RWPE2 (cell line): ENCODE results near the gene ZNF12.
"Not testable (repeated sequence)": the region's sequence is repeated elsewhere in the genome, so short reads cannot be mapped to it uniquely, and the experiment has no call there.

Experiments
- ATAC-seq: fragments of 200-7000 bp; cut with Tn5 transposase; 3 replicates; pipeline ENCODE4 v1.9.1; 2021; ENCODE audit warnings: low read depth
- DNase-seq: peaks from one replicate; pipeline ENCODE4 v3.0.0-alpha.2; 2020; ENCODE audit warnings: low spot score
- H3K27ac ChIP-seq: fragments of 450-650 bp; 2 replicates; pipeline ENCODE4 v1.5.1; 2017; ENCODE audit warnings: mild to moderate bottlenecking; ENCODE audit not compliant: poor library complexity, severe bottlenecking
- H3K27me3 ChIP-seq: fragments of 250-450 bp; sonication (Bioruptor Pico); 2 replicates; pipeline ENCODE4 v1.5.1; 2021; ENCODE audit warnings: mild to moderate bottlenecking, moderate library complexity; ENCODE audit not compliant: insufficient read depth, poor library complexity, severe bottlenecking
- H3K36me3 ChIP-seq: fragments of 250-450 bp; sonication (Bioruptor Pico); 2 replicates; pipeline ENCODE4 v1.5.1; 2020; ENCODE audit warnings: low read depth, mild to moderate bottlenecking, moderate library complexity
- H3K4me1 ChIP-seq: fragments of 250-450 bp; sonication (Bioruptor Pico); 2 replicates; pipeline ENCODE4 v1.5.1; 2021; ENCODE audit warnings: mild to moderate bottlenecking, moderate library complexity; ENCODE audit not compliant: insufficient read depth, poor library complexity, severe bottlenecking
- H3K4me3 ChIP-seq: fragments of 250-450 bp; sonication (Bioruptor Pico); 2 replicates; pipeline ENCODE4 v1.5.1; 2021; ENCODE audit warnings: mild to moderate bottlenecking, moderate library complexity; ENCODE audit not compliant: severe bottlenecking
- H3K9me3 ChIP-seq: fragments of 250-450 bp; sonication (Bioruptor Pico); 2 replicates; pipeline ENCODE4 v1.5.1; 2021; ENCODE audit warnings: mild to moderate bottlenecking, moderate library complexity; ENCODE audit not compliant: severe bottlenecking
- TF ChIP-seq, protein P1 (sequence below): fragments of 450-650 bp; IDR thresholded peaks from one replicate; pipeline ENCODE4 v1.5.1; 2017; ENCODE audit warnings: mild to moderate bottlenecking, moderate library complexity; ENCODE audit not compliant: poor library complexity, severe bottlenecking

The ZNF12 gene

DNA sequence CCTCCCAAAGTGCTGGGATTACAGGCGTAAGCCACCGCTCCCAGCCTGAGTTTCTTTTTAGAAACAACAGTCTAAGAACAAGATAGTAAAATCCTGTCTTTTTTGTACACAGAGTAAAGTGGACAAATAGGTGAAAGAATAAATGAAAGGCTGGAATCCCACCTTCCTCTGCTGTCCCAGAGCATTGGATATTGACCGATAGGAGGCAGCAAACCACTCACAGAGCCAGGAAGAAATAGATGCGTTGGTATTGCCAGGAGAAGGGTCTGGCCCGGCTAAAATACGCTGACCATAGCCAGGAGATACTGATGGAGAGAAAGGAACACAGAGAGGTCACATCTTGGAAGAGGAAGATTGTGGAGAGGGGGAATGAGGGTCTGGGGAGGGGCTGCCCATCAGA is 11.4 kb upstream of the ZNF12 start:
- H3K4me1 ChIP-seq: no peaks in the 10 kb centered on the region
- H3K36me3 ChIP-seq: no peaks in the 10 kb centered on the region
- no peaks in the 10 kb centered on the region for H3K9me3 ChIP-seq
- no peak overlapping the region for H3K27ac ChIP-seq
- no peak overlapping the region for H3K4me3 ChIP-seq
- TF ChIP-seq, protein P1, sequence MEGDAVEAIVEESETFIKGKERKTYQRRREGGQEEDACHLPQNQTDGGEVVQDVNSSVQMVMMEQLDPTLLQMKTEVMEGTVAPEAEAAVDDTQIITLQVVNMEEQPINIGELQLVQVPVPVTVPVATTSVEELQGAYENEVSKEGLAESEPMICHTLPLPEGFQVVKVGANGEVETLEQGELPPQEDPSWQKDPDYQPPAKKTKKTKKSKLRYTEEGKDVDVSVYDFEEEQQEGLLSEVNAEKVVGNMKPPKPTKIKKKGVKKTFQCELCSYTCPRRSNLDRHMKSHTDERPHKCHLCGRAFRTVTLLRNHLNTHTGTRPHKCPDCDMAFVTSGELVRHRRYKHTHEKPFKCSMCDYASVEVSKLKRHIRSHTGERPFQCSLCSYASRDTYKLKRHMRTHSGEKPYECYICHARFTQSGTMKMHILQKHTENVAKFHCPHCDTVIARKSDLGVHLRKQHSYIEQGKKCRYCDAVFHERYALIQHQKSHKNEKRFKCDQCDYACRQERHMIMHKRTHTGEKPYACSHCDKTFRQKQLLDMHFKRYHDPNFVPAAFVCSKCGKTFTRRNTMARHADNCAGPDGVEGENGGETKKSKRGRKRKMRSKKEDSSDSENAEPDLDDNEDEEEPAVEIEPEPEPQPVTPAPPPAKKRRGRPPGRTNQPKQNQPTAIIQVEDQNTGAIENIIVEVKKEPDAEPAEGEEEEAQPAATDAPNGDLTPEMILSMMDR: no peak
- no peaks in the 10 kb centered on the region for H3K27me3 ChIP-seq
- DNase-seq (no peak), ATAC-seq (no peak)

DNA sequence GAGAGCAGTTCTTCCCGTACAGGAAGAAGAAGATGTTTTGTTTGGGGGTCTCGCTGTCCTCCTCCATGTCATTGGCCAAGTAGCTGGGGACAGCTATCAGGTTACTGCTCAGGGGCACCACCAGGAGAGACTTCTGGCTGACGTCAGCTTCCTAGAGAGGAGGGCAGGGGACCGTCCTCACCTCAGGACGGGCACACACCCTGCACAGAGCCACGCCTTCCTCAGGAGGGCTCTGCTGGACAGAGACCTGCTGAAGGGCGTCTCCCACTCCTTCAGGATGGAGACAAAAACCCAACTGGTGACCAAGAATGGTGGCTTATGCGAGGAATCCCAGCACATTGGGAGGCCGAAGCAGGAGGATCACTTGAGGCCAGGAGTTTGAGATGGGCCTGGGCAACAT is 9.2 kb upstream of the ZNF12 start:
- not testable (repeated sequence) for H3K4me3 ChIP-seq, H3K4me1 ChIP-seq, H3K36me3 ChIP-seq, DNase-seq, H3K9me3 ChIP-seq, H3K27me3 ChIP-seq, ATAC-seq, H3K27ac ChIP-seq

DNA sequence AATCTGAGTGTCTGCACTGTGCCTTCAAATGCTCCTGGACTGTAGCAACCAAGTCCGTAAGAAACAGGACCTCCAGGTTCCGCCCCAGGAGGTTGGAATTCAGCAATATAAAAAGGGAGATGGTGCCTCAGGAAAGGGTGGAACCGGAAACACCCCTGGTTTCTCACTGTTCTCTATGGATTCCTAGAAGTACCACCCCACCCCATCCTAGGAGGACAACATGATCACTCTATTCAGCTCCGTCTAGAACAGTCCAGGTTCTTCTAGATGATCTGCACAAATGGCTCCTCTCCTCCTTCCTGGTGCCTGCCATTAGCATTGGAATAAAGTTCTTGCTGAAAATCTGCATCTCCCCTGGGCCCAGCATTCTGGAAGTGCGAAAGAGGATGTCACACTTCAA is 7.6 kb upstream of the ZNF12 start:
- DNase-seq (no peak), ATAC-seq (no peak)
- no peak overlapping the region for H3K27ac ChIP-seq
- TF ChIP-seq, protein P1: no peak
- H3K36me3 ChIP-seq: no peaks in the 10 kb centered on the region
- no peaks in the 10 kb centered on the region for H3K4me1 ChIP-seq
- H3K27me3 ChIP-seq: no peaks in the 10 kb centered on the region
- no peak overlapping the region for H3K4me3 ChIP-seq
- H3K9me3 ChIP-seq: no peaks in the 10 kb centered on the region

DNA sequence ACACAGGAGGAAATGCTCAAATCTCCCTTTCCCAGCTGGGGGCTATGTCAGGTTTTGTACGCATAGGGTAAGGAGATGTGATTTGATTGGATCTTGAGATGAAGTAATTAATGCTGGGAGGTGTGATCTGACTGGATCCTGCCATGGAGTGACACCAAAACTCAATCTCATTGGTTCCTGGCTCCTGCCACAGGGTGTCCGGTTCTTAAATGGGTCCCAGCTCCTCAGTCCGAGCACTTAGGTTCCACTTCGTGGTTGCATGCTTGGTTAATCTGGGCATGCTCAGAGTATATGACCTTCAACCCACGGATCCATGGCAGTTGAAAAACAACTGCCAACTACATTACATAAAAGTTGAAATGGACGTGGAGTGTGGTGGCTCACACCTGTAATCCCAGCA is 3.1 kb upstream of the ZNF12 start:
- Histone ChIP-seq H3K36me3 (peaks cover 5% of the 10 kb centered on the region), H3K27me3 (no peaks in the 10 kb centered on the region), H3K27ac (no peak overlapping the region), H3K4me1 (peaks cover 7% of the 10 kb centered on the region), H3K4me3 (no peak overlapping the region), H3K9me3 (no peaks in the 10 kb centered on the region)
- DNase-seq: no peak
- TF ChIP-seq, protein P1: no peak
- no peak for ATAC-seq

DNA sequence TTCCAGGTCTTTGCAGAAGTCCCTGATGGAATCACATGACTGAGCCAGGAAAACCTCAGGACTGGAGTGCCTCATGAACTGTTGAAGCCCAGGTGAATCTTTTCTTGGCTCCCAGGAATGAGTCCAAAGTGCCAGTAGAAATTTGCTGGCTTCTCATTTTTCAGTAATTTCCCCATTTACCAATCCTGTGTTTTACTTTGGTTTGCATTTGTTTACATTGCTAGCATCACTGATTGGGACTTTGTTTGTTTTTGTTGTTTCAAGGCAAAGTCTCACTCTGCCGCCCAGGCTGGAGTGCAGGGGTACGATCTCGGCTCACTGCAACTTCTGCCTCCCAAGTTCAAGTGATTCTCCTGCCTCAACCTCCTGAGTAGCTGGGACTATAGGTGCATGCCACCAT is 1.6 kb upstream of the ZNF12 start:
- no peak overlapping the region for H3K4me3 ChIP-seq
- H3K4me1 ChIP-seq: peaks cover 8% of the 10 kb centered on the region
- TF ChIP-seq, protein P1: no peak
- ATAC-seq (no peak), DNase-seq (no peak)
- no peaks in the 10 kb centered on the region for H3K27me3 ChIP-seq
- no peak overlapping the region for H3K27ac ChIP-seq
- H3K9me3 ChIP-seq: no peaks in the 10 kb centered on the region
- peaks cover 20% of the 10 kb centered on the region for H3K36me3 ChIP-seq
